ENCODE measurements around the gene ARHGEF17. TPM values are rescaled to one million over a fixed set of nuclear protein-coding genes. Genes with fewer than 3 reads are reported as not detected.
A peak's percentile ranks its signal among the peaks of the same experiment; 100 is the strongest.

The ARHGEF17 gene
- total RNA-seq, 4 donors from 2014 or later: 82.8 to 196 (median 122) TPM

GRCh38 chr11:73343076-73343873, 35.2 kb downstream of the ARHGEF17 start:
- TF ChIP-seq POLR2A (IDR thresholded peaks at IDR 0.05; ENCODE audit: low read depth): no peak
- TF ChIP-seq POLR2AphosphoS5 (IDR thresholded peaks at IDR 0.05): no peak
- no peak for TF ChIP-seq EP300 (IDR thresholded peaks at IDR 0.05)
- TF ChIP-seq CTCF (IDR thresholded peaks at IDR 0.05): no peak
- Histone ChIP-seq H3K27me3 (no peaks in the 10 kb centered on the region), H3K9me3 (no peaks in the 10 kb centered on the region), H3K27ac (replicated peaks in 1 of 4) (peak overlapping the region; percentile 61 to 90 (median 66)), H3K36me3 (peaks cover 3 to 19% (median 16%) of the 10 kb centered on the region in 4 donors), H3K4me1 (peaks cover 42 to 87% (median 85%) of the 10 kb centered on the region in 4 donors), H3K4me3 (peak overlapping the region; percentile 48 to 62 (median 58))
- 45% methylated on average over 9 of the region's 40 CpGs for WGBS
- intact Hi-C loops (cut with DNase I): no loop called here
- DNase-seq (ENCODE audit: extremely low spot score): no peak

GRCh38 chr11:73344191-73344607, 36.1 kb downstream of the ARHGEF17 start:
- peak overlapping the region; percentile 48 to 62 (median 58) for H3K4me3 ChIP-seq
- intact Hi-C loops (cut with DNase I): no loop called here
- 41% methylated on average over 7 of the region's 20 CpGs for WGBS
- H3K36me3 ChIP-seq: peaks cover 4 to 28% (median 25%) of the 10 kb centered on the region in 4 donors
- no peak for DNase-seq (ENCODE audit: extremely low spot score)
- peaks cover 35 to 84% (median 79%) of the 10 kb centered on the region in 4 donors for H3K4me1 ChIP-seq
- no peaks in the 10 kb centered on the region for H3K27me3 ChIP-seq
- H3K9me3 ChIP-seq: no peaks in the 10 kb centered on the region
- TF ChIP-seq CTCF (IDR thresholded peaks at IDR 0.05): peak in 1 of 3 experiments; percentile 12
- no peak for TF ChIP-seq EP300 (IDR thresholded peaks at IDR 0.05)
- peak; percentile 34 to 64 for TF ChIP-seq POLR2AphosphoS5 (IDR thresholded peaks at IDR 0.05)
- no peak for TF ChIP-seq POLR2A (IDR thresholded peaks at IDR 0.05; ENCODE audit: low read depth)
- H3K27ac ChIP-seq (replicated peaks in 1 of 4): peak overlapping the region; percentile 61 to 90 (median 66)

- DNase-seq (ENCODE audit: extremely low spot score): no peak
- peaks cover 30 to 83% (median 75%) of the 10 kb centered on the region in 4 donors for H3K4me1 ChIP-seq
- intact Hi-C loops (cut with DNase I): no loop called here
- 81% methylated on average over 5 of the region's 5 CpGs for WGBS
- TF ChIP-seq CTCF (IDR thresholded peaks at IDR 0.05): no peak
- TF ChIP-seq POLR2A (IDR thresholded peaks at IDR 0.05; ENCODE audit: low read depth): no peak
- TF ChIP-seq EP300 (IDR thresholded peaks at IDR 0.05): no peak
- no peak for TF ChIP-seq POLR2AphosphoS5 (IDR thresholded peaks at IDR 0.05)
- H3K36me3 ChIP-seq: peaks cover 4 to 32% (median 26%) of the 10 kb centered on the region in 4 donors
- H3K27ac ChIP-seq (replicated peaks in 1 of 4): peak overlapping the region; percentile 61 to 90 (median 66)
- H3K4me3 ChIP-seq: no peak overlapping the region
- H3K27me3 ChIP-seq: no peaks in the 10 kb centered on the region
- H3K9me3 ChIP-seq: no peaks in the 10 kb centered on the region
Observed at GRCh38 chr11:73345481-73346160, 37.5 kb downstream of the ARHGEF17 start.

- no peak for TF ChIP-seq CTCF (IDR thresholded peaks at IDR 0.05)
- TF ChIP-seq EP300 (IDR thresholded peaks at IDR 0.05): no peak
- no peak for TF ChIP-seq POLR2A (IDR thresholded peaks at IDR 0.05; ENCODE audit: low read depth)
- no peak for TF ChIP-seq POLR2AphosphoS5 (IDR thresholded peaks at IDR 0.05)
- intact Hi-C loops (cut with DNase I): no loop called here
- no peaks in the 10 kb centered on the region for H3K9me3 ChIP-seq
- DNase-seq (ENCODE audit: extremely low spot score): no peak
- no peaks in the 10 kb centered on the region for H3K27me3 ChIP-seq
- peaks cover 4 to 32% (median 26%) of the 10 kb centered on the region in 4 donors for H3K36me3 ChIP-seq
- H3K4me3 ChIP-seq: no peak overlapping the region
- H3K4me1 ChIP-seq: peaks cover 30 to 83% (median 75%) of the 10 kb centered on the region in 4 donors
- H3K27ac ChIP-seq (replicated peaks in 1 of 4): peak overlapping the region; percentile 16 to 90 (median 64)
- 74% methylated on average over 10 of the region's 10 CpGs for WGBS
Observed at GRCh38 chr11:73346186-73346935, 38.3 kb downstream of the ARHGEF17 start.

All from esophagus muscularis mucosa (tissue), 4 donors.